Measurements from ENCODE around the gene SLC34A3. TPM values are rescaled to one million over a fixed set of nuclear protein-coding genes. Genes with fewer than 3 reads are reported as not detected.

The SLC34A3 gene
- total and polyA plus RNA-seq, 2 donors: 0.05 TPM; not detected in 1

DNA sequence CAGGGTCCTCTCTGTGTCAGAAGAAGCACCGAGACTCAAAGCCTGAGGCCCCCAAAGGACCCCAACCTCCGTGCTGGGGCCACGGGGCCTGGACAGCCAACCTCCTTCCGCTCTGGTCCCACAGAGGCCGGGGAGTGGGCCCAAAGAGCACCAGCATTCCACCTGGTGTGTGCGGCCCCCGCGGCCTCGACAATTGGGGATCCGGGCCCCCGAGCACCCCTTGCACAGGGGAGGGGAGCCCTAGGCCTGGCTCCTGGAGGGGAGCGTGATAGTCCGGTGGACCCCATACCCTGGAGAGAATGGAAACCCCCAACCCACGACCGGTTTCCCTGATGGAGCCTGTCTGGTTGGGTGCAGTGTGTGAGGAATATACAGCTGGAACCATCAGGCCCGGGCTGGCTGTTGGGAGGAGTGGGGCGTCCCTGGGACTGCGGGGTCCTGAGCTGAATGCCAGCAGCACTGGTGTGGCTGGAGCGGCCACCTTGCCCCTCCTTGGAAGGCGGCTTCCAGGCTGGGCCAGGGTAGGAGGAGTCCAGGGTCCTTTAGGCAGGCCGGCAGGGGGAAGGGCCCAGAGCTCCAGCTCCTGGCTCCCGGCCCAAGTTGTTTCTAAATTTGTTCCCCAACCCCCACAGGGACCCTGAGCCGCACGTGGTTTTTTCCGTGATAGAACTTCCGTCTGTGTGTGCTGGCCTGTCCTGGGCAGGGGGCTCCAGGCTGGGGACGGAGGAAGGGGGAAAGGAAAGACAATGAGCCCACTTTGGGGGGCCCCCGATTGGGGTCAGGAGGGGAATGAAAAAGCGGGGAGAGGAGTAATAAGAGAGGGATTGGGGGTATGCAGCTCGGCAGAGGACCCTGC, 46.0 kb downstream of the SLC34A3 start:
- H3K27ac ChIP-seq (ENCODE audit: low read depth): peak overlapping the region; percentile 67
- no peak for DNase-seq (ENCODE audit: extremely low spot score)
- H3K4me1 ChIP-seq (ENCODE audit: insufficient read depth): peaks cover 7% of the 10 kb centered on the region
- WGBS: 35% methylated on average over 30 of the region's 30 CpGs
- peak overlapping the region; percentile 41 for H3K4me3 ChIP-seq (ENCODE audit: low read depth, low read length)
- H3K36me3 ChIP-seq (ENCODE audit: insufficient read depth): no peaks in the 10 kb centered on the region

DNA sequence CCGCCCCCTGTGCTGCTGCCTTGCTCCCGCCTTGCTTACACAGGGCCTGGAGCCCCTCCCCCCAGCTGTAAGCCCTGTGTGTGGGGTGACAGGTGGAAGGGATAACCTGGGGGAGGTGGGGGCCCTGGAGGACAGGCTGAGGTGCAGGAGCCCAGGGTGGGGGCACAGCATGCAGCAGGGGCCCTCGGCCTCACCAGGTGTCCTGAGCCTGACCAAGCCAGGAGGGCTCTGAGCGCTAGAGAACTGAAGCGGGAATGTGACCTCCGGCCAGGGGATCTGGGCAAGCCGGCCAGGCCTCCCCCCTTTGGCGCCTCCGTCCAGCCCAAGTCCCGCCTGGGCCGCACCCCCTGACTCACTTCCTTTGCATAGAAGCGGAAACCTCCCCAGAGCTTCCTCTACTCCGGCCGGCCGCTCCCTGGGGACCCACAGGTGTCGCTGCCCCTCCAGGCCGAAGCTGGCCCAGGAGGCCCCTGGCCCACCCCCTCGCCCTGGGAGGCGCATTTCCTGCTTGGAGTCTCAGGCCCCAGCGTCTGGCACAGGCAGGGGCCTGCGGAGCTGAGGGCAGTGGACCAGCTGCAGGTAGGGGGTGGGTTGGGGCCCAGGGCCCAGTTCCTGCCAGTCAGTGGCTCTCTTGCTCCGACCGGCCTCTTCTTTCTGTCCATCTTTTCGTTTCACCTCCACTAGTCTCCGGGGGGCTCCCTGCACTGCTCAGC, 46.8 kb downstream of the SLC34A3 start, which contains the start of gene TOR4A:
TOR4A (plus strand) TSS at position 398 of the 713 bp plus-strand sequence. CDS start 964 bp downstream, outside the sequence.
- Histone ChIP-seq H3K27ac (ENCODE audit: low read depth) (peak within 1 kb of the TSS; percentile 67), H3K36me3 (ENCODE audit: insufficient read depth) (no peaks in the 10 kb centered on the region), H3K4me3 (ENCODE audit: low read depth, low read length) (peak within 1 kb of the TSS; percentile 41), H3K4me1 (ENCODE audit: insufficient read depth) (peaks cover 7% of the 10 kb centered on the region)
- WGBS: 21% methylated on average over 25 of the region's 25 CpGs
- no peak for DNase-seq (ENCODE audit: extremely low spot score)

DNA sequence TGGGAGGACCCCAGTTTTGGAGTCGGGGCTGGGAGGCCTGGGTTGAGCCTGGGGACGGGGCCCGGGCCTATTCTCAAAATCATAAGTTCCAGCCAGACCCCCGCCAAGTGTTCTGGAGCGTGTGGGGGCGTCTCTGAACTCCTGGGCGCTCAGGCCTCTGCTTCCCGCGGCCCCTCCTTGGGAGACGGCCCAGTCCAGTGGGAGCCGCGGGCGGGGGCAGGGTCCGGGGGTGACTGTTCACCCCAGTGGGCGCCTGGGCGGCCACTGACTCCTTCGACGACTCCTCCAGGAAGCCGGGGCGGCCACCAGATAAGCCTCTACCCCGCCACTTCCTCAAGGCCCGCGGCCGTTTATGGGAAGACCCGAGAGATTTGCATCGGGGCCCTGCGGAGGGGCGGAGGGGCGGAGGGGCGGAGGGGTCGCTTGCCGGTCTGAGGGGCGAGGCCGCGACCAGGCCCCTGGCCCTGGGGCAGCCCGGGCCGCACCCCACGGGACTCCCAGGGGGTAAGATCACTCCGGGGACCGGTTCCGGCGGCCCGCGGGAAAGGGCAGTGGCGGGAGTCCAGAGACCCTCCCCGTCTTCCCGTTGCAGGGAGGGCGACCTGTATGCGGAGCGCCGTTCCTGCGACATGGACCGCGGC, 47.5 kb downstream of the SLC34A3 start:
- Histone ChIP-seq H3K27ac (ENCODE audit: low read depth) (peak overlapping the region; percentile 54), H3K4me1 (ENCODE audit: insufficient read depth) (peaks cover 7% of the 10 kb centered on the region), H3K36me3 (ENCODE audit: insufficient read depth) (no peaks in the 10 kb centered on the region), H3K4me3 (ENCODE audit: low read depth, low read length) (peak overlapping the region; percentile 41)
- WGBS: 11% methylated on average over 54 of the region's 54 CpGs
- DNase-seq (ENCODE audit: extremely low spot score): no peak

DNA sequence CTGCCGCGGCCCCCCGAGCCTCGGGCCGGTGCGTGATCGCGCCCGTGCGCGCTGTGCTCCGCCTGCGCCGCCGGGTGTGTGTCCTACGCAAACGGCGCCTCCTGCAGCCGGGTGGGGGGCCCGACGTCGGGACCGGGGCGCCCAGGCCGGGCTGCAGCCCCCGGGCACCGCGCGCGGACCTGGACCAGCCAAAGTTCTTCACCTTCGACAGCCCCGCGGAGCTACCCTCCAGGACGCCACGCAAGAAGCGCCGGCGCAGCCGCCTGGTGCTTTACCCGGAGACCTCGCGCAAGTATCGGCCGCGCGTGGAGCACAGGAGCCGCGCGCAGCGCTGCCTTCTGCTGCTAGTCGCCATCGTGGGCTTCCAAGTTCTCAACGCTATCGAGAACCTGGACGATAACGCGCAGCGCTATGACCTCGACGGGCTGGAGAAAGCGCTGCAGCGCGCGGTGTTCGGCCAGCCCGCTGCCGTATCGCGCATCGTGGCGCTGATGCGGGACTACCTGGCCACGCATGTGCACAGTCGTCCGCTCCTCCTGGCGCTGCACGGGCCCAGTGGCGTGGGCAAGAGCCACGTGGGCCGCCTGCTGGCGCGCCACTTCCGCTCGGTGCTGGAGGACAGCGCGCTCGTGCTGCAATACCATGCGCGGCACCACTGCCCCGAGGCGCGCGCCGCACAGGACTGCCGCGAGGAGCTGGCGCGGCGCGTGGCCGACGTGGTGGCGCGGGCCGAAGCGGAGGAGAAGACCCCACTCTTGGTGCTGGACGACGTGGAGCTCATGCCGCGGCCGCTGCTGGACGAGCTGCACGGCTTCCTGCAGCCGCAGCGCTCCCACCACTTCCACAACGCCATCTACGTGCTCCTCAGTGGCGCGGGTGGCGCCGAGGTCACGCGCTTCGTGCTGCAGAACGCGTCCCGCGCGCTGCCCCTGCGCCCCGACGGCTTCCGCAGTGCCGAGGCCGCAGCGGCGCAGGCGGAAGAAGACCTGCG, 48.3 kb downstream of the SLC34A3 start:
- Histone ChIP-seq H3K4me1 (ENCODE audit: insufficient read depth) (peaks cover 7% of the 10 kb centered on the region), H3K27ac (ENCODE audit: low read depth) (no peak overlapping the region), H3K4me3 (ENCODE audit: low read depth, low read length) (peak overlapping the region; percentile 41), H3K36me3 (ENCODE audit: insufficient read depth) (no peaks in the 10 kb centered on the region)
- WGBS: 78% methylated on average over 139 of the region's 139 CpGs
- no peak for DNase-seq (ENCODE audit: extremely low spot score)

DNA sequence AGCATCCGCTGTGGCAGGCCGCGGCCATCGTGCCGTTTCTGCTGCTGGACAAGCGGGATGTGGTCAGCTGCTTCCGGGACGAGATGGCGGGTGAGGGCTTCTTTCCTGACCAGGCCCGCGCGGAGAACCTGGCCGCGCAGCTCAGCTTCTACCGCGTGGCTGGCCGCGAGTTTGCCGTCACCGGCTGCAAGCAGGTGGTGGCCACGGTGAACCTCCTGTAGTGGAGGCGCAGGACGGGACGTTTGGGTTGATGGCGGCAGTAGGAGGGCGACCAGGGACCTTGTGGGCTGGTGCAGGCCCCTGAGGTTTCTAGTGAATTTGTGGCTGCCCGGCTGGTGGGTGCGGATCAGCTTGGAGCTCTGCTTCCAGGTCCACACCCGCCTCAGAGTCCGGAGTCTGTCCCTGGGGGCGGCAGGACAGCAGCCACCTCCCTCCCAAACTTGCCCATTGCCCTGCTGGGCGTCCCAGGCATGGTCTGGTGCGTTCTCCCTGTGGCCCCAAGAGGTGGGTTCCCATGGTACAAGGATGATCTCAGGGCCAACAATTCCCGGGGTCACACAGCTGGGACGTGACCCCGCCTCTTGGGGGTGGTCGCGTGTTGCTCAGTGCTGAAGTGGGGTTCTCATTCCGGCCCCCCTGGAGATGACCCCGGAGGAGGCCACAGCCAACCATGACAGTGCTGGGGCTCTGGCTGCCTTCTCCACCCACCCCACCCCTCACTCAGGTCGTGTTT, 49.2 kb downstream of the SLC34A3 start:
- WGBS: 94% methylated on average over 41 of the region's 41 CpGs
- Histone ChIP-seq H3K27ac (ENCODE audit: low read depth) (no peak overlapping the region), H3K36me3 (ENCODE audit: insufficient read depth) (no peaks in the 10 kb centered on the region), H3K4me3 (ENCODE audit: low read depth, low read length) (no peak overlapping the region), H3K4me1 (ENCODE audit: insufficient read depth) (peaks cover 7% of the 10 kb centered on the region)
- no peak for DNase-seq (ENCODE audit: extremely low spot score)

DNA sequence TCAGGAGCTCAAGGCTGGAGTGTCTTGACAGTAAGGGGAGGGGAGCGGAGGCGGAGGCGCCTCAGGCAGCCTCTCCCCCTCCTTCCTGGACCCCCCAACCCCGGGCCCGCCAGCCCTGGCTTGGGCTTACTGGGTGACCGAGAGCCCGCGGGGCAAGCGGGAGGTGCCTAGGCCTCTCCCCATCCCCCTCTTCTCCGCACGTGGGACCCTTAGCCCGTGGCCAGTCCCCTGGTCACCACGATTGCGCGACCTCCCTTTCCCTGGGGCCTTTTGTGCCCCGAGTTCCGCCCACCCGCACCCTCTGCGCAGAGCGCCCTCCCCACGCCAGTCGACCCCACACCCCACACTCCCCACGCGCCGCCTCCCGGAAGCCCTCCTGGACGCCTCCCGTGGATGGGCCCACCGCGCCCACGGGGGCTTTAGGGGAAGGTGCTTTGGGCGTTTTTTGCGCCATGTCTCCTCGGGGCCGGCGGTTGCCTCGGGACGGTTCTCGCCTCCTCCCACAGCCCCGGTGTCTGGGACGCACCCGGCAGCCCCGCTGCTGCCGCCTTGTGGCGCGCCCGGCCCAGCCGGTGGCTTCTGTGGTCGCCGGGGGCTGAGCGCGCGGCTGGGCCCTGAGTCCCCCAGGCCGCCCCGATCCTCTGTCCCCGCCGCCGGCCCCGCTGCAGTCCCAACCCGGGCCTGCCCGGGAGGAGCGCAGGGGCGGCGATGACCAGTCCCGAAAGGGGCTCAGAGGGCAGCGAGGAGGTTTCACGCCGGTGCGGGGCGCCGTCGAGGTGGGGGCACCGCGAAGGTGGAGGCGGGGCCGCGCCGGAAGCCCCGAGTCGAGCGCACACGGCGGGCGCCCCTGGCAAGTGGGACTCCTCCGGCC, 50.0 kb downstream of the SLC34A3 start:
- H3K36me3 ChIP-seq (ENCODE audit: insufficient read depth): no peaks in the 10 kb centered on the region
- no peak overlapping the region for H3K4me3 ChIP-seq (ENCODE audit: low read depth, low read length)
- DNase-seq (ENCODE audit: extremely low spot score): no peak
- WGBS: 47% methylated on average over 85 of the region's 85 CpGs
- no peak overlapping the region for H3K27ac ChIP-seq (ENCODE audit: low read depth)
- H3K4me1 ChIP-seq (ENCODE audit: insufficient read depth): peaks cover 7% of the 10 kb centered on the region

DNA sequence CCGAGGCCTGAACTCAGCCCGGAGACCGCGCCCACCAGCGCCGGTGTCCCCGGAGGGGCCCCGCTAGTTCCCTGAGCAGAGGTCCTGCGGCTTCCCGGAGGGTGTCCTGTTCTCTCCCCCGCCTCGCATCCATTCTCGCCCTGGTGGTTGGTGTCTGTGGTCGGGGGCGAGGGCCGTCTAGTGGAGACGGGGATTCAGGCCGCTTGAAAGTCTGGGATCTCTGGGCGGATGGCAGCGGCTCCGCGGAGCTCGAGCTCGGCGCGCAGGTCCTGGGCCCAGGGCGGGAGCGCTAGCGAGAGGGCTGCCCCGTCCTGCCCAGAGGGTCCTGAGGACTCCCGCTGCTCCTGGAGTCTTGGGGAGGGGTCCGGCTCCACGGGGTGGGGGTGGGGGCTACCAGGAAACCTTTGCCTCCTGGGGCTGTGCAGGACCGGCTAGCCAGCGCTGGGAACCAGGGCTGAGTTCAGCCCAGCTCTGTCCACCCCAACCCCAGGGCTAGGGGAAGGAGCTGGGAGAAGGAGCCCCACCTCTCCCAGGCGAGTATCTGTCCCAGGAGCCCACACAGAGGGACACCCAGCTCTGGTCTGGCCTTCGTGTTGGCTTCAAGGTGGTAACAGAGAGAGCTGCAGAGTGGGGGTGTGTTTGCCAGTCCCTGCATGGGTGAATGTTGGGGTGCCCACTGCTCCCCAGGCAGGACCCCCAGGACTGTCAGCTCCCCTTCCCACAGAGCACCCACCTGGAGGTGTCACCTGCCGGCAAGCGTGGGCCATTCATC, 50.8 kb downstream of the SLC34A3 start:
- no peak for DNase-seq (ENCODE audit: extremely low spot score)

More for the DNA sequence above, 50.8 kb downstream of the SLC34A3 start:
- WGBS: 61% methylated on average over 39 of the region's 39 CpGs
- Histone ChIP-seq H3K4me1 (ENCODE audit: insufficient read depth) (peaks cover 7% of the 10 kb centered on the region), H3K4me3 (ENCODE audit: low read depth, low read length) (no peak overlapping the region), H3K27ac (ENCODE audit: low read depth) (no peak overlapping the region), H3K36me3 (ENCODE audit: insufficient read depth) (no peaks in the 10 kb centered on the region)

Other genes starting within 250 kb of the SLC34A3 start
Only the 30 nearest of the 31 such genes appear.
- 9.3 TPM for gene PAXX, start 238.5 kb upstream of the SLC34A3 start, total RNA-seq
- 55.4 TPM for gene PAXX, start 238.5 kb upstream of the SLC34A3 start, polyA plus RNA-seq
- gene CLIC3, start 234.3 kb upstream of the SLC34A3 start, total RNA-seq: 3.6 TPM
- gene CLIC3, start 234.3 kb upstream of the SLC34A3 start, polyA plus RNA-seq: 11.0 TPM
- 11.1 TPM for gene ABCA2, start 202.7 kb upstream of the SLC34A3 start, total RNA-seq
- 30.8 TPM for gene ABCA2, start 202.7 kb upstream of the SLC34A3 start, polyA plus RNA-seq
- not detected for gene FUT7, start 198.8 kb upstream of the SLC34A3 start, total RNA-seq
- gene FUT7, start 198.8 kb upstream of the SLC34A3 start, polyA plus RNA-seq: 0.18 TPM
- 17.9 TPM for gene NPDC1, start 184.7 kb upstream of the SLC34A3 start, total RNA-seq
- 120 TPM for gene NPDC1, start 184.7 kb upstream of the SLC34A3 start, polyA plus RNA-seq
- 6.4 TPM for gene ENTPD2, start 176.8 kb upstream of the SLC34A3 start, total RNA-seq
- gene ENTPD2, start 176.8 kb upstream of the SLC34A3 start, polyA plus RNA-seq: 2.8 TPM
- gene SAPCD2, start 160.3 kb upstream of the SLC34A3 start, total RNA-seq: 3.2 TPM
- 0.63 TPM for gene SAPCD2, start 160.3 kb upstream of the SLC34A3 start, polyA plus RNA-seq
- 4.0 TPM for gene UAP1L1, start 153.4 kb upstream of the SLC34A3 start, total RNA-seq
- gene UAP1L1, start 153.4 kb upstream of the SLC34A3 start, polyA plus RNA-seq: 11.5 TPM
- 29.1 TPM for gene MAN1B1, start 143.9 kb upstream of the SLC34A3 start, total RNA-seq
- 38.5 TPM for gene MAN1B1, start 143.9 kb upstream of the SLC34A3 start, polyA plus RNA-seq
- gene DPP7, start 116.2 kb upstream of the SLC34A3 start, total RNA-seq: 18.5 TPM
- 162 TPM for gene DPP7, start 116.2 kb upstream of the SLC34A3 start, polyA plus RNA-seq
- gene GRIN1, start 91.7 kb upstream of the SLC34A3 start, total RNA-seq: 0.26 TPM
- 0.18 TPM for gene GRIN1, start 91.7 kb upstream of the SLC34A3 start, polyA plus RNA-seq
- not detected for gene LRRC26, start 60.9 kb upstream of the SLC34A3 start, total RNA-seq
- gene LRRC26, start 60.9 kb upstream of the SLC34A3 start, polyA plus RNA-seq: not detected
- gene TMEM210, start 58.8 kb upstream of the SLC34A3 start, total RNA-seq: not detected
- gene TMEM210, start 58.8 kb upstream of the SLC34A3 start, polyA plus RNA-seq: not detected
- 18.6 TPM for gene ANAPC2, start 42.3 kb upstream of the SLC34A3 start, total RNA-seq
- gene ANAPC2, start 42.3 kb upstream of the SLC34A3 start, polyA plus RNA-seq: 40.3 TPM
- gene SSNA1, start 42.2 kb upstream of the SLC34A3 start, total RNA-seq: 21.4 TPM
- 94.1 TPM for gene SSNA1, start 42.2 kb upstream of the SLC34A3 start, polyA plus RNA-seq
- gene TPRN, start 30.2 kb upstream of the SLC34A3 start, total RNA-seq: 3.0 TPM
- 9.3 TPM for gene TPRN, start 30.2 kb upstream of the SLC34A3 start, polyA plus RNA-seq
- gene TMEM203, start 25.3 kb upstream of the SLC34A3 start, total RNA-seq: 24.2 TPM
- gene TMEM203, start 25.3 kb upstream of the SLC34A3 start, polyA plus RNA-seq: 41.2 TPM
- 3.2 TPM for gene NDOR1, start 25.2 kb upstream of the SLC34A3 start, total RNA-seq
- 10.4 TPM for gene NDOR1, start 25.2 kb upstream of the SLC34A3 start, polyA plus RNA-seq
- not detected for gene RNF208, start 8.7 kb upstream of the SLC34A3 start, total RNA-seq
- 8.1 TPM for gene RNF208, start 8.7 kb upstream of the SLC34A3 start, polyA plus RNA-seq
- 0.42 TPM for gene CYSRT1, start 5.7 kb upstream of the SLC34A3 start, total RNA-seq
- 0.71 TPM for gene CYSRT1, start 5.7 kb upstream of the SLC34A3 start, polyA plus RNA-seq
- gene RNF224, start 3.4 kb upstream of the SLC34A3 start, total RNA-seq: not detected
- 0.09 TPM for gene RNF224, start 3.4 kb upstream of the SLC34A3 start, polyA plus RNA-seq
- gene TUBB4B, start 10.4 kb downstream of the SLC34A3 start, total RNA-seq: 57.9 TPM
- 239 TPM for gene TUBB4B, start 10.4 kb downstream of the SLC34A3 start, polyA plus RNA-seq
- gene STPG3, start 20.4 kb downstream of the SLC34A3 start, total RNA-seq: not detected
- not detected for gene STPG3, start 20.4 kb downstream of the SLC34A3 start, polyA plus RNA-seq
- 28.9 TPM for gene NELFB, start 24.4 kb downstream of the SLC34A3 start, total RNA-seq
- gene NELFB, start 24.4 kb downstream of the SLC34A3 start, polyA plus RNA-seq: 64.2 TPM
- 2.0 TPM for gene TOR4A, start 46.8 kb downstream of the SLC34A3 start, total RNA-seq
- gene TOR4A, start 46.8 kb downstream of the SLC34A3 start, polyA plus RNA-seq: 8.1 TPM
- gene NRARP, start 71.4 kb downstream of the SLC34A3 start, total RNA-seq: 6.3 TPM
- 6.5 TPM for gene NRARP, start 71.4 kb downstream of the SLC34A3 start, polyA plus RNA-seq
- 7.5 TPM for gene EXD3, start 192.3 kb downstream of the SLC34A3 start, total RNA-seq
- gene EXD3, start 192.3 kb downstream of the SLC34A3 start, polyA plus RNA-seq: 12.0 TPM
- gene NOXA1, start 192.5 kb downstream of the SLC34A3 start, total RNA-seq: 0.90 TPM
- gene NOXA1, start 192.5 kb downstream of the SLC34A3 start, polyA plus RNA-seq: 3.0 TPM
- 0.16 TPM for gene ENTPD8, start 210.5 kb downstream of the SLC34A3 start, total RNA-seq
- gene ENTPD8, start 210.5 kb downstream of the SLC34A3 start, polyA plus RNA-seq: not detected
- 8.6 TPM for gene NSMF, start 228.4 kb downstream of the SLC34A3 start, total RNA-seq
- gene NSMF, start 228.4 kb downstream of the SLC34A3 start, polyA plus RNA-seq: 36.2 TPM